Sigmoid colon (tissue), 7 donors: ENCODE data around the gene KRTAP19-7. TPM values are rescaled to one million over a fixed set of nuclear protein-coding genes. Genes with fewer than 3 reads are reported as not detected.

Source experiments
- DNase-seq: peaks from one replicate; pipeline ENCODE4 v3.0.0-alpha.2; 2019
- H3K27ac ChIP-seq, 4 donors: fragments of 200-600 bp; sonication (generic); one replicate each; pipeline ENCODE4 v1.5.1; 2016 to 2019; ENCODE audit warnings: mild to moderate bottlenecking in 1 of 4
- H3K27me3 ChIP-seq, 3 donors: fragments of 200-600 bp; sonication (generic); one replicate each; pipeline ENCODE4 v1.5.1; 2019; ENCODE audit warnings: mild to moderate bottlenecking in 1 of 3
- H3K36me3 ChIP-seq, 4 donors: fragments of 200-600 bp; sonication (generic); one replicate each; pipeline ENCODE4 v1.5.1; 2016 to 2019
- H3K4me1 ChIP-seq, 4 donors: fragments of 200-600 bp; sonication (generic); one replicate each; pipeline ENCODE4 v1.5.1; 2017 to 2019
- H3K4me3 ChIP-seq, 4 donors: fragments of 200-600 bp; sonication (generic); one replicate each; pipeline ENCODE4 v1.5.1; 2017 to 2019; ENCODE audit warnings: mild to moderate bottlenecking in 2 of 4, moderate library complexity in 1 of 4
- H3K9me3 ChIP-seq, 4 donors: fragments of 200-600 bp in 3 of 4; sonication (generic) in 3 of 4; one replicate each; pipeline versions ENCODE4 v1.5.1 to v1.6.1; 2013 to 2019
- CTCF ChIP-seq, 4 experiments: fragments of 450-650 bp in 3 of 4; fragments of 200-600 bp in 1 of 4; IDR thresholded peaks; one replicate each; pipeline ENCODE4 v1.5.1; 2016 to 2019; ENCODE audit warnings: antibody characterized with exemption in 4 of 4, mild to moderate bottlenecking in 3 of 4, moderate library complexity in 2 of 4
- EP300 ChIP-seq, 4 donors: sonication (generic); formaldehyde crosslinking; IDR thresholded peaks; one replicate each; pipeline ENCODE4 v1.6.1; 2017; ENCODE audit warnings: antibody characterized with exemption in 4 of 4
- POLR2A ChIP-seq, 2 donors: fragments of 450-650 bp; IDR thresholded peaks; one replicate each; pipeline ENCODE4 v1.6.1; 2016; ENCODE audit warnings: antibody characterized with exemption in 2 of 2, mild to moderate bottlenecking in 2 of 2, moderate library complexity in 2 of 2
- POLR2AphosphoS5 ChIP-seq, 4 donors: sonication (generic); formaldehyde crosslinking; IDR thresholded peaks; one replicate each; pipeline ENCODE4 v1.6.1; 2017; ENCODE audit warnings: antibody characterized with exemption in 4 of 4
- WGBS, 2 donors: extraction: QIAGEN DNeasy Blood & Tissue Kit; methylation state at CpG; one replicate each; pipeline ENCODE4 v1.1.7; 2013; 5-methylcytosine and 5-hydroxymethylcytosine counted together
- intact Hi-C: fragments of 100-400 bp; cut with DNase I; formaldehyde crosslinking; loops from one replicate; pipeline ENCODE4 v1.15.1; 2023
- polyA plus RNA-seq, 3 donors: library from polyadenylated mRNA; stranded (reverse); fragments of 200-250 nt; gene quantifications; one replicate each; pipeline ENCODE4 v1.2.3, GENCODE V29; 2013
- total RNA-seq, 4 donors: library from RNA; depleted of rRNA; stranded (reverse); fragments of >200 nt; gene quantifications; one replicate each; pipeline ENCODE4 v1.1.0, GENCODE V29; 2016
- donor health status: healthy with polysubstance abuse.
- donor health status: Bipolar disorder and iron deficiency.
- donor health status: healthy.

Gene KRTAP19-7
- total and polyA plus RNA-seq, 7 donors: not detected

- H3K27me3 ChIP-seq: no peaks in the 10 kb centered on the region
- 92 to 95% methylated on average over 4 of the region's 4 CpGs for WGBS, 2 donors
- H3K27ac ChIP-seq: no peak within 1 kb of the TSS
- H3K4me1 ChIP-seq: no peaks in the 10 kb centered on the region
- H3K9me3 ChIP-seq: no peaks in the 10 kb centered on the region
- intact Hi-C loops: no loop called here
- no peak within 1 kb of the TSS for H3K4me3 ChIP-seq
- no peak for TF ChIP-seq EP300 (IDR thresholded peaks at IDR 0.05)
- TF ChIP-seq POLR2AphosphoS5 (IDR thresholded peaks at IDR 0.05): no peak
- no peak for TF ChIP-seq CTCF (IDR thresholded peaks at IDR 0.05)
- TF ChIP-seq POLR2A (IDR thresholded peaks at IDR 0.05): no peak
- DNase-seq: no peak
- no peaks in the 10 kb centered on the region for H3K36me3 ChIP-seq
These were observed 31.0 kb upstream of the KRTAP19-7 start, which contains the start of gene KRTAP6-3 for GRCh38 chr21:30592140-30592539. TSS of gene KRTAP6-3 (plus strand) at chr21:30592440. CDS start at chr21:30592446, 6 bp downstream.

GRCh38 chr21:30590297-30590696 is 29.2 kb upstream of the KRTAP19-7 start, which contains the start of gene KRTAP22-2:
TSS of gene KRTAP22-2 (minus strand) at chr21:30590397.
- Histone ChIP-seq H3K27ac (no peak within 1 kb of the TSS), H3K4me1 (no peaks in the 10 kb centered on the region), H3K9me3 (no peaks in the 10 kb centered on the region), H3K4me3 (no peak within 1 kb of the TSS), H3K36me3 (no peaks in the 10 kb centered on the region), H3K27me3 (no peaks in the 10 kb centered on the region)
- DNase-seq: no peak
- no peak for TF ChIP-seq POLR2A (IDR thresholded peaks at IDR 0.05)
- no peak for TF ChIP-seq POLR2AphosphoS5 (IDR thresholded peaks at IDR 0.05)
- no peak for TF ChIP-seq EP300 (IDR thresholded peaks at IDR 0.05)
- TF ChIP-seq CTCF (IDR thresholded peaks at IDR 0.05): no peak
- intact Hi-C loops: no loop called here

GRCh38 chr21:30582870-30583269 is 21.8 kb upstream of the KRTAP19-7 start:
- intact Hi-C loops: no loop called here
- Histone ChIP-seq H3K9me3 (no peaks in the 10 kb centered on the region), H3K4me1 (no peaks in the 10 kb centered on the region), H3K27ac (no peak overlapping the region), H3K36me3 (no peaks in the 10 kb centered on the region), H3K27me3 (no peaks in the 10 kb centered on the region), H3K4me3 (no peak overlapping the region)
- no peak for DNase-seq
- 80 to 81% methylated on average over 1 of the region's 1 CpG for WGBS, 2 donors
- no peak for TF ChIP-seq POLR2A (IDR thresholded peaks at IDR 0.05)
- TF ChIP-seq EP300 (IDR thresholded peaks at IDR 0.05): no peak
- no peak for TF ChIP-seq CTCF (IDR thresholded peaks at IDR 0.05)
- no peak for TF ChIP-seq POLR2AphosphoS5 (IDR thresholded peaks at IDR 0.05)

- Histone ChIP-seq H3K4me1 (no peaks in the 10 kb centered on the region), H3K36me3 (no peaks in the 10 kb centered on the region), H3K27me3 (no peaks in the 10 kb centered on the region), H3K4me3 (no peak overlapping the region), H3K27ac (no peak overlapping the region), H3K9me3 (no peaks in the 10 kb centered on the region)
- DNase-seq: no peak
- TF ChIP-seq EP300 (IDR thresholded peaks at IDR 0.05) (no peak), CTCF (IDR thresholded peaks at IDR 0.05) (no peak), POLR2AphosphoS5 (IDR thresholded peaks at IDR 0.05) (no peak)
- 58 to 62% methylated on average over 3 of the region's 3 CpGs for WGBS, 2 donors
- intact Hi-C loops: no loop called here
These were observed 19.0 kb upstream of the KRTAP19-7 start for GRCh38 chr21:30580132-30580531.

- TF ChIP-seq EP300 (IDR thresholded peaks at IDR 0.05) (no peak), POLR2AphosphoS5 (IDR thresholded peaks at IDR 0.05) (no peak)
These were observed 18.2 kb upstream of the KRTAP19-7 start for GRCh38 chr21:30579346-30579745.

More at GRCh38 chr21:30579346-30579745, 18.2 kb upstream of the KRTAP19-7 start:
- Histone ChIP-seq H3K36me3 (no peaks in the 10 kb centered on the region), H3K27me3 (no peaks in the 10 kb centered on the region), H3K4me1 (no peaks in the 10 kb centered on the region), H3K27ac (no peak overlapping the region), H3K9me3 (no peaks in the 10 kb centered on the region), H3K4me3 (no peak overlapping the region)
- DNase-seq: no peak
- intact Hi-C loops: no loop called here
- WGBS, 2 donors: 64% methylated on average over 1 of the region's 1 CpG
